Activated CD8-positive, alpha-beta T cell treated with anti-CD3 and anti-CD28 coated beads for 36 hours (primary cell): Measurements from ENCODE around the gene GATA2. TPM values are rescaled to one million over a fixed set of nuclear protein-coding genes. Genes with fewer than 3 reads are reported as not detected.

Source experiments
- ATAC-seq: fragments of 200-7000 bp; cut with Tn5 transposase; one replicate; pipeline ENCODE4 v1.10.0; 2021; ENCODE audit warnings: mild to moderate bottlenecking, moderate library complexity
- CTCF ChIA-PET: fragments of 350-600 bp; sonication (Branson Sonifier 250); formaldehyde crosslinking; loops from one replicate; lab custom pipeline; 2021; ENCODE audit warnings: antibody characterized with exemption; lab: Charles Lee
- POLR2A ChIA-PET: fragments of 350-600 bp; sonication (Branson Sonifier 250); formaldehyde crosslinking; loops from one replicate; lab custom pipeline; 2021; ENCODE audit warnings: antibody characterized with exemption; lab: Charles Lee
- DNase-seq: peaks from one replicate; pipeline ENCODE4 v3.0.0-alpha.2; 2020
- H3K27ac Mint-ChIP-seq: one replicate; pipeline ENCODE4 v1.8.0; 2021; ENCODE audit warnings: mild to moderate bottlenecking, mixed read lengths
- H3K27me3 Mint-ChIP-seq: one replicate; pipeline ENCODE4 v1.8.0; 2021; ENCODE audit warnings: mixed read lengths
- H3K36me3 Mint-ChIP-seq: one replicate; pipeline ENCODE4 v1.8.0; 2021; ENCODE audit warnings: low read depth, mixed read lengths
- H3K4me1 Mint-ChIP-seq: one replicate; pipeline ENCODE4 v1.8.0; 2021; ENCODE audit warnings: low read depth, mixed read lengths
- H3K4me3 Mint-ChIP-seq: one replicate; pipeline ENCODE4 v1.8.0; 2021; ENCODE audit warnings: mild to moderate bottlenecking, moderate library complexity, mixed read lengths
- H3K9me3 Mint-ChIP-seq: one replicate; pipeline ENCODE4 v1.8.0; 2021; ENCODE audit warnings: mixed read lengths
- CTCF ChIP-seq: fragments of 200-600 bp; IDR thresholded peaks from one replicate; pipeline ENCODE4 v1.8.0; 2022; ENCODE audit warnings: antibody characterized with exemption, mild to moderate bottlenecking
- intact Hi-C: fragments of 100-400 bp; cut with micrococcal nuclease; formaldehyde crosslinking; loops from one replicate; pipeline ENCODE4 v1.10.0; 2022
- total RNA-seq, 2 experiments: library from RNA; stranded (reverse); gene quantifications; one replicate each; pipeline ENCODE4 v1.2.3, GENCODE V29; 2021

Gene GATA2
- total RNA-seq, 2 experiments from 2014 or later: not detected

GRCh38 chr3:128432971-128433836 lies 59.8 kb downstream of the GATA2 start:
- Mint-ChIP-seq H3K27ac (no peak overlapping the region), H3K4me3 (no peak overlapping the region), H3K27me3 (peaks cover 41% of the 10 kb centered on the region), H3K9me3 (no peaks in the 10 kb centered on the region), H3K4me1 (peaks cover 6% of the 10 kb centered on the region), H3K36me3 (no peaks in the 10 kb centered on the region)
- ChIA-PET POLR2A (interaction anchor here (1.1 kb wide), 1 partner anchor 57 kb away, joined by 5 read pairs; no protein-coding TSS in a partner anchor), CTCF (interaction anchor here (0.6 to 1.6 kb wide), 3 partner anchors 64 to 152 kb away, joined by 3 read pairs; no protein-coding TSS in a partner anchor)
- DNase-seq: no peak
- peak; percentile 29 for ATAC-seq
- TF ChIP-seq CTCF: no peak
- intact Hi-C loops: loop anchor here (5.0 kb wide), 1 partner anchor 34 kb away; the partner anchor contains the start of gene DNAJB8

- POLR2A ChIA-PET: interaction anchor here (1.1 kb wide), 1 partner anchor 57 kb away, joined by 5 read pairs; no protein-coding TSS in a partner anchor
- no peak for TF ChIP-seq CTCF
- Mint-ChIP-seq H3K36me3 (no peaks in the 10 kb centered on the region), H3K27ac (no peak overlapping the region), H3K9me3 (no peaks in the 10 kb centered on the region), H3K27me3 (peaks cover 43% of the 10 kb centered on the region), H3K4me1 (peaks cover 6% of the 10 kb centered on the region), H3K4me3 (no peak overlapping the region)
- no peak for DNase-seq
- ATAC-seq: no peak
- CTCF ChIA-PET: interaction anchor here (0.6 to 1.0 kb wide), 3 partner anchors 10 to 90 kb away, joined by 3 read pairs; no protein-coding TSS in a partner anchor
- intact Hi-C loops: loop anchor here (5.0 kb wide), 1 partner anchor 35 kb away; the partner anchor contains the start of gene DNAJB8
Measured at GRCh38 chr3:128432301-128432970, 60.6 kb downstream of the GATA2 start.

DNA sequence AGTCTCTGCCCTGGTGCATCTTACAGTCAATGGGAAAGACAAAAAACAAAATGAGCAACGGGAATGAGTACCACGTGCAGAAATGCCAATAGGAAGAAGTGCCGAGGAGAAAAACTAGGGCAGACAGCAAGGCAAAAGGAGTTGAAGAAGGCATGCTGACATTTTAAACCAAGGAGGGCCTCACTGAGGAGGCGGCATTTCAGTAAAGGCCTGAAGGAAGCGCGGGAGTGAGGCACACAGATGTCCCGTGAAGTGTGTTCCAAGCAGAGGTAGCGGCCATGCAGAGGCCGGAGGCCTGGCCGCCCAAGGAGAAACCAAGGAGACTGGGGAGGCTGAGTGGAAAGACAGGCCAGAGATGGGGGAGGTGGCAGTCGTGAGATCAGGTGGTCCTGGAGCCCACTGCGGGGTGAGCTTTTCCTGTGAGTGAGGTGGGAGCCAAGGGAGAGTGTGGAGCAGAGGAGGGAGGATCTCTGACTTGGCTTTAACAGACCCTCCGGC lies 61.1 kb downstream of the GATA2 start:
- no peak for TF ChIP-seq CTCF
- intact Hi-C loops: loop anchor here (5.0 kb wide), 1 partner anchor 35 kb away; the partner anchor contains the start of gene DNAJB8
- ChIA-PET POLR2A (interaction anchor here (1.1 kb wide), 1 partner anchor 58 kb away, joined by 5 read pairs; no protein-coding TSS in a partner anchor), CTCF (interaction anchor here (0.7 to 1.0 kb wide), 2 partner anchors 10 to 66 kb away, joined by 3 read pairs; no protein-coding TSS in a partner anchor)
- Mint-ChIP-seq H3K9me3 (no peaks in the 10 kb centered on the region), H3K4me3 (no peak overlapping the region), H3K27me3 (peaks cover 45% of the 10 kb centered on the region), H3K36me3 (no peaks in the 10 kb centered on the region), H3K27ac (no peak overlapping the region), H3K4me1 (peaks cover 6% of the 10 kb centered on the region)
- ATAC-seq: no peak
- no peak for DNase-seq

DNA sequence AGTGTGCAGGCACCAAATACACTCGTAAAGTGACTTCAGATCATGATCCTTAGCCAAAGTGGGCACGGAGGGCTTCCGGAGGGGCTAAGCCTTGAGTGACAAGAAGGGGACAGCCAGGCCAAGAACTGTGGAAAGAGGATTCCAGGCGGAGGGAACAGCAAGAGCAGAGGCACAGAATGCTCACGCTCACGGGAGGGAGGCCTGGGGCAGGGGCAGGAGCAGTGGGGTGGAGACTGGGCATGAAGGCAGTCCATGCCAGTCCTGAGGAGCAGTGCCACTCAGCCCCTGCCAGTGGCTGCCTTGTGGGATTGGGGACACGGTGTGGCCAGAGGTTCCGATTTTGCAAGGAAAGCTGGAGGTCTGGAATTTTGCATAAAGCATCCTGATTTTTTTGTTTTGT lies 62.3 kb downstream of the GATA2 start:
- peaks cover 6% of the 10 kb centered on the region for H3K4me1 Mint-ChIP-seq
- H3K27ac Mint-ChIP-seq: no peak overlapping the region
- DNase-seq: no peak
- intact Hi-C loops: loop anchor here (5.0 kb wide), 1 partner anchor 37 kb away; the partner anchor contains the start of gene DNAJB8
- H3K4me3 Mint-ChIP-seq: no peak overlapping the region
- H3K36me3 Mint-ChIP-seq: no peaks in the 10 kb centered on the region
- ChIA-PET CTCF (interaction anchor here (1.4 to 1.9 kb wide), 2 partner anchors 60 to 67 kb away, joined by 4 to 8 read pairs; no protein-coding TSS in a partner anchor), POLR2A (no interaction called here)
- H3K9me3 Mint-ChIP-seq: no peaks in the 10 kb centered on the region
- H3K27me3 Mint-ChIP-seq: peaks cover 38% of the 10 kb centered on the region
- no peak for ATAC-seq
- TF ChIP-seq CTCF: no peak
